A673 (cell line): ENCODE measurements around the gene GPR3.

Experiments
- EZH2 ChIP-seq: fragments of 200-600 bp; sonication (generic); IDR thresholded peaks from 2 replicates; pipeline ENCODE4 v1.6.1; 2017; ENCODE audit warnings: borderline replicate concordance, low read depth, mild to moderate bottlenecking, mixed read lengths, antibody characterized with exemption, low read length; ENCODE audit not compliant: poor library complexity, severe bottlenecking
- TF ChIP-seq, protein P1 (sequence below): fragments of 300-800, 200-600 bp; sonication (generic); conservative IDR thresholded peaks from 2 replicates; pipeline ENCODE4 v1.5.1; 2017; ENCODE audit warnings: low read depth, mild to moderate bottlenecking, antibody characterized with exemption, low read length, moderate library complexity, mixed read lengths

- TF ChIP-seq, protein P1, sequence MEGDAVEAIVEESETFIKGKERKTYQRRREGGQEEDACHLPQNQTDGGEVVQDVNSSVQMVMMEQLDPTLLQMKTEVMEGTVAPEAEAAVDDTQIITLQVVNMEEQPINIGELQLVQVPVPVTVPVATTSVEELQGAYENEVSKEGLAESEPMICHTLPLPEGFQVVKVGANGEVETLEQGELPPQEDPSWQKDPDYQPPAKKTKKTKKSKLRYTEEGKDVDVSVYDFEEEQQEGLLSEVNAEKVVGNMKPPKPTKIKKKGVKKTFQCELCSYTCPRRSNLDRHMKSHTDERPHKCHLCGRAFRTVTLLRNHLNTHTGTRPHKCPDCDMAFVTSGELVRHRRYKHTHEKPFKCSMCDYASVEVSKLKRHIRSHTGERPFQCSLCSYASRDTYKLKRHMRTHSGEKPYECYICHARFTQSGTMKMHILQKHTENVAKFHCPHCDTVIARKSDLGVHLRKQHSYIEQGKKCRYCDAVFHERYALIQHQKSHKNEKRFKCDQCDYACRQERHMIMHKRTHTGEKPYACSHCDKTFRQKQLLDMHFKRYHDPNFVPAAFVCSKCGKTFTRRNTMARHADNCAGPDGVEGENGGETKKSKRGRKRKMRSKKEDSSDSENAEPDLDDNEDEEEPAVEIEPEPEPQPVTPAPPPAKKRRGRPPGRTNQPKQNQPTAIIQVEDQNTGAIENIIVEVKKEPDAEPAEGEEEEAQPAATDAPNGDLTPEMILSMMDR: no peak
- no peak for TF ChIP-seq EZH2
These were observed 39.1 kb downstream of the GPR3 start for GRCh38 chr1:27431601-27431940.
